HEK293 (cell line): ENCODE results near the gene FOSL1.

Experiments used
- CTCF ChIP-seq: fragments of 450-650 bp; formaldehyde crosslinking; IDR thresholded peaks from 2 replicates; pipeline ENCODE4 v1.5.1; 2016; ENCODE audit warnings: missing biosample characterization, missing genetic modification characterization
- ZNF24 ChIP-seq: fragments of 450-650 bp; formaldehyde crosslinking; IDR thresholded peaks from 2 replicates; pipeline ENCODE4 v1.5.1; 2016; ENCODE audit warnings: missing biosample characterization, missing genetic modification characterization
- TF ChIP-seq, protein P1 (sequence below): IDR thresholded peaks from 2 replicates; pipeline ENCODE4 v1.6.1; 2011; ENCODE audit warnings: mild to moderate bottlenecking, low read depth, low read length, borderline replicate concordance
- TF ChIP-seq, protein P2 (sequence below): fragments of 450-650 bp; formaldehyde crosslinking; IDR thresholded peaks from 2 replicates; pipeline ENCODE4 v1.5.1; 2016; ENCODE audit warnings: missing biosample characterization, missing genetic modification characterization
- TF ChIP-seq, protein P3 (sequence below): fragments of 450-650 bp; formaldehyde crosslinking; IDR thresholded peaks from 2 replicates; pipeline ENCODE4 v1.5.1; 2017; ENCODE audit warnings: missing biosample characterization, missing genetic modification characterization

DNA sequence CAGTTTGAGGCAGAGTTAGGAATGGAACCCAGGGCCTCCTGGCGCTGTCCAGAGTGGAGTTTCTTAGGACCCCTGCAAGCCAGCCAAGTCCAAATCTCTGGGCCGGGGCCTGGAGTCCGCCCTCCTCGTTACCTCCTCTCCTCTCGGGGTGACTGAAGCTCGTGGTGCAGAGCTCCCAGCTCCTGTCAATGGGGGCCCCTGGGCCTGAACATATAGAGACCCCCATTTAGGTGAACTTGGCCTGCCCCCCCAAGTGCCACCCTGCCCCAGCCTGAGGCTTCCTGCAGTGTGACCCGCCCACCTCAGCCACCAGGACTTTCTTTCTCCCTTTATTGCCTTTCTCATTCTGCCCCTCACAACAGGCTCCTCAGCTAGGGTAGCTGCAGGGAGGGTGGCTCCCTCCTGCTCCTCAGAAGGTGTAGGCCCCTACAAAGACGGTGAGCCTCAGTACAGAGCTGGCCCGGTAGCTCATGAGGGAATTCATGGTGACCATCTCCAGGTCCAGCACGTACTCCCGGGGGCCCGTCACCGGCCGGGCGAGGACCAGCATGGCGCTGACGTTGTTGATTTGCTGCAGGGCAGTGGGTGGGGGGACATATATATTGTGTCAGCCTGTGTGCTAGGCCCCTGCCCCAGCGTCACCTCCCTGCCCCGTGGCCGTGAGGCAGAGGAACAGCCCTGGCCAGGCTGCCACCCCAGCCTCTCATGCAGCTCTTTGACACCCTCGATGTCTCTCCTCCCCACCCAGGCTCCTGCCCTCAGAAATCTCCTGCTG is 33.5 kb downstream of the FOSL1 start:
- TF ChIP-seq CTCF (tag by site-specific recombination) (no peak), ZNF24 (tag by site-specific recombination) (no peak)
- TF ChIP-seq, protein P1, sequence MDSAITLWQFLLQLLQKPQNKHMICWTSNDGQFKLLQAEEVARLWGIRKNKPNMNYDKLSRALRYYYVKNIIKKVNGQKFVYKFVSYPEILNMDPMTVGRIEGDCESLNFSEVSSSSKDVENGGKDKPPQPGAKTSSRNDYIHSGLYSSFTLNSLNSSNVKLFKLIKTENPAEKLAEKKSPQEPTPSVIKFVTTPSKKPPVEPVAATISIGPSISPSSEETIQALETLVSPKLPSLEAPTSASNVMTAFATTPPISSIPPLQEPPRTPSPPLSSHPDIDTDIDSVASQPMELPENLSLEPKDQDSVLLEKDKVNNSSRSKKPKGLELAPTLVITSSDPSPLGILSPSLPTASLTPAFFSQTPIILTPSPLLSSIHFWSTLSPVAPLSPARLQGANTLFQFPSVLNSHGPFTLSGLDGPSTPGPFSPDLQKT, result no peak
- TF ChIP-seq, protein P2, sequence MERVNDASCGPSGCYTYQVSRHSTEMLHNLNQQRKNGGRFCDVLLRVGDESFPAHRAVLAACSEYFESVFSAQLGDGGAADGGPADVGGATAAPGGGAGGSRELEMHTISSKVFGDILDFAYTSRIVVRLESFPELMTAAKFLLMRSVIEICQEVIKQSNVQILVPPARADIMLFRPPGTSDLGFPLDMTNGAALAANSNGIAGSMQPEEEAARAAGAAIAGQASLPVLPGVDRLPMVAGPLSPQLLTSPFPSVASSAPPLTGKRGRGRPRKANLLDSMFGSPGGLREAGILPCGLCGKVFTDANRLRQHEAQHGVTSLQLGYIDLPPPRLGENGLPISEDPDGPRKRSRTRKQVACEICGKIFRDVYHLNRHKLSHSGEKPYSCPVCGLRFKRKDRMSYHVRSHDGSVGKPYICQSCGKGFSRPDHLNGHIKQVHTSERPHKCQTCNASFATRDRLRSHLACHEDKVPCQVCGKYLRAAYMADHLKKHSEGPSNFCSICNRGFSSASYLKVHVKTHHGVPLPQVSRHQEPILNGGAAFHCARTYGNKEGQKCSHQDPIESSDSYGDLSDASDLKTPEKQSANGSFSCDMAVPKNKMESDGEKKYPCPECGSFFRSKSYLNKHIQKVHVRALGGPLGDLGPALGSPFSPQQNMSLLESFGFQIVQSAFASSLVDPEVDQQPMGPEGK, result no peak
- TF ChIP-seq, protein P3, sequence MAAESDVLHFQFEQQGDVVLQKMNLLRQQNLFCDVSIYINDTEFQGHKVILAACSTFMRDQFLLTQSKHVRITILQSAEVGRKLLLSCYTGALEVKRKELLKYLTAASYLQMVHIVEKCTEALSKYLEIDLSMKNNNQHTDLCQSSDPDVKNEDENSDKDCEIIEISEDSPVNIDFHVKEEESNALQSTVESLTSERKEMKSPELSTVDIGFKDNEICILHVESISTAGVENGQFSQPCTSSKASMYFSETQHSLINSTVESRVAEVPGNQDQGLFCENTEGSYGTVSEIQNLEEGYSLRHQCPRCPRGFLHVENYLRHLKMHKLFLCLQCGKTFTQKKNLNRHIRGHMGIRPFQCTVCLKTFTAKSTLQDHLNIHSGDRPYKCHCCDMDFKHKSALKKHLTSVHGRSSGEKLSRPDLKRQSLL (tag by site-specific recombination), result no peak
